ENCODE results near the gene CLK4.

CLK4 gene

DNA sequence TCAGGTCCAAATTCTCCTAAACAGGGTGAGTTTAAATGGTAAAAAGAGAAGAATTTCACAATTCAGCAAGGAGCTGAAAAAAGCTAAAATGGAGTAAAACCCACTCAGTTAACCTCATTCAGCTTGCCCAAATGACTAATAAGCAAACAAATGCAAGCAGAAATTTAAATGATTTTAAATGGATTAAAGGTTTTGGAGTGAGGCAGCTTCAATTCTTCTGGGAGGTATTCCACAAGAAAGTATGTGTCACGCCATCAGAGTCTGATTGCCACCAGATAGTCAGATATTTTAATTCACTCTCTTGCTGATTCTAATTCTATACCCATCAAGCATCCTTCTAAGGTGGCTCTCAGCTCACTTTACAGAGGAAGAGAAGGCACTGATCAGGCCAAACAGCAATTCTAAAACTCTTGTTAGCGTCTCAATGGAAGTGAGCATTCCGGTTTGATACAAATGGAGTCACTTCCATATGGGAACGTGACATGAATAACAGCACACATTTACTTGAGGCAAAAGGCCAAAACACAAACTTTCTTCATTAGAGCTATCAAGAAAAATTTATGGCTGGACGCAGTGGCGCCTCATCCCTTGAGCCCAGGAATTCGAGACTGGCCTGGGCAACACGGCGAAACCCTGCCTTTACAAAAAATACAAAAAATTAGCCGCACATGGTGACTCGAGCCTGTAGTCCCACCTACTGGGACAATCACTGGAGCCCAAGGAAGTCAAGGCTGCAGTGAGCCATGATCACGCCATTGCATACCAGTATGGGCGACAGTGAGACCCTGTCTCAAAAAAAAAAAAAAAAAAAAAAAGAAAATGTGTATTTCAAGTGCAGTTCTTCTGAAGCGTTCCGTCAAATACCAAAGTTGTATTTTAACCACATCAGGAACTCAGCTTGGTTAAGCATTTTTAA is 2.0 kb downstream of the CLK4 start:
- Mint-ChIP-seq H3K27ac (peak overlapping the region; percentile 100), H3K27me3 (ENCODE audit: low read depth) (peaks cover 7% of the 10 kb centered on the region), H3K36me3 (ENCODE audit: low read depth) (peaks cover 31% of the 10 kb centered on the region), H3K4me1 (ENCODE audit: low read depth) (peaks cover 19% of the 10 kb centered on the region), H3K9me3 (peaks cover 6% of the 10 kb centered on the region), H3K4me3 (peak overlapping the region; percentile 96)
- no peak for DNase-seq (ENCODE audit: low spot score)

DNA sequence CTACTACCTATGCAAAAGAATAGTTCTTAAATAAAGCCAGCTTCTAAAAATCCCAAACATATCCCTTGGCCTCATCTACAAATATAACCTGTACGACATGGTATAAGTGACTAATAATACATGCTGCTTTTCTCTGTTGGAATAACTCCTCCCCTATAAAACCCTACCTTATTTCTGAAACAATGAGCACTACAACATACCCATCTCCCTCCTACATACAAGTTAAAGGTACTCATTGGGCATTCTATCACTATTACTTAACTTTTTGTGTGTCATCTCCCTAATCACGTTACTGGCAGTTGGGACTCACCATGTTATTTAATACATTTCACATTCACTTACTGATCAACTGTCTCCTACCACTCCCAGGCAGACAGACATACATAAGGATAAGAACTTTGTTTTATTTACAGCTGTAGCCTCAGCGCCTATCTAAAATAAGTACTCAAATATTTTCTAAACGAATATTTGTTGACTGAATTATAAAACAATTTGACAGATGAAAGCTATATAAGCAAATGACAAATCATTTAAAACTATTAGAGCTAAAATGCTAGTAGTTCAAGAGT is 4.1 kb downstream of the CLK4 start:
- H3K4me3 Mint-ChIP-seq: no peak overlapping the region
- H3K9me3 Mint-ChIP-seq: peaks cover 3% of the 10 kb centered on the region
- H3K36me3 Mint-ChIP-seq (ENCODE audit: low read depth): peaks cover 44% of the 10 kb centered on the region
- peaks cover 24% of the 10 kb centered on the region for H3K4me1 Mint-ChIP-seq (ENCODE audit: low read depth)
- DNase-seq (ENCODE audit: low spot score): no peak
- H3K27me3 Mint-ChIP-seq (ENCODE audit: low read depth): peaks cover 2% of the 10 kb centered on the region
- no peak overlapping the region for H3K27ac Mint-ChIP-seq

DNA sequence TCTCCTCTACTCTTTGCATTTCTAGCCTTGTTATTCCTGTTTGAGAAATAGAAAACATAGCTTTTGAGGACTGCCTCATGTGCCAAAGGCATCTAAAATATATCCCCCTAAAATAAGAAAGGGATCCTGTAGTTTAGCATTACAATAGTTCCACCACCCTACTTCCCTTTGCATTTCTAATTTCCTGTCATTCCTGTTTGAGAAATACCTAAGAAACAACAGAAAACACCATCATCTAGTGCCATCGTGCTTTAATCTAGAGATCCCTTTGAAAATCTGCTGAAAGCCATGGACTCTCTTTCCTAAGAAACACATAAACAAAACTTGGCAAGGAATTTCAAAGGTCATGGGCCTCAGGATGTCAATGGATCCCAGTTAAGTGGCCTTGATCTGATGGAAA is 7.5 kb downstream of the CLK4 start:
- Mint-ChIP-seq H3K27ac (no peak overlapping the region), H3K36me3 (ENCODE audit: low read depth) (peaks cover 62% of the 10 kb centered on the region), H3K9me3 (no peaks in the 10 kb centered on the region), H3K4me1 (ENCODE audit: low read depth) (peaks cover 20% of the 10 kb centered on the region), H3K27me3 (ENCODE audit: low read depth) (no peaks in the 10 kb centered on the region), H3K4me3 (no peak overlapping the region)
- no peak for DNase-seq (ENCODE audit: low spot score)

DNA sequence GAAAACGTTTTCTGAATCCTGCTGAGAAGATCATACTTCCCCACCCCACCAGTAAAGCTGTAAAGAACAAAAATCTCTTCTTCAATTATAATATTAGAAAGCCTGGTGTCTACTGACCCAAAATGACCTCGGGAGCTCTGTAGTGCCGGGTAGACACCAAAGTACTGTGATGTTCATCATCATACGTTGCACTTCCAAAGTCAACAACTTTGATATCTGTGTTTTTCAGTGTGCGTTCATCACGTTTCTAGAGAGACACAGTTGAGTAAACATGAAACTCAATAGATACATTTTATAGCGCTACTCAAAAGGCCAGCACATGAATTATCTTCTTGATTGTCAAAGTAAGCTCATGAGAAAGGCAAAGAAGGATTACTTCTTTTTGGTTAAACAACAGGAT is 14.6 kb downstream of the CLK4 start:
- no peak for DNase-seq (ENCODE audit: low spot score)
- H3K27ac Mint-ChIP-seq: no peak overlapping the region
- no peak overlapping the region for H3K4me3 Mint-ChIP-seq
- H3K36me3 Mint-ChIP-seq (ENCODE audit: low read depth): peaks cover 65% of the 10 kb centered on the region
- peaks cover 4% of the 10 kb centered on the region for H3K4me1 Mint-ChIP-seq (ENCODE audit: low read depth)
- H3K27me3 Mint-ChIP-seq (ENCODE audit: low read depth): no peaks in the 10 kb centered on the region
- no peaks in the 10 kb centered on the region for H3K9me3 Mint-ChIP-seq

DNA sequence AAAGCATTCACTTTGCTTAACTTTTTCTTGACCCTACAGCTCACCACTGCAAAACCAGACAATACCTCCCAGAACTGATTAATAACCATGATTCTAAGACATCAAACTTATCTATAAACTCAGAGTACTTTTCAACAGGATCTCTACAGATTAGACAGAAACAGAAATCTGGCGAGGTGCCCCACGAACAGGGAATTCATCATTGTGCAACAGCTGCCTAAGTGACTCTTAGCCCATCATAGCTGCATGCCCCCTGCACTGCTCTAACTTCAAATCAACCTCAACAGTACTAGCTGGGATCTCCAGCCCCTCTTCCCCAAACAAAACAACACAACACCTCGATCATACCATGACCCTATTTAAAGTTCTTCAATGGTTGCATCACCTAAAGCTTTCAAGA is 20.6 kb downstream of the CLK4 start:
- no peaks in the 10 kb centered on the region for H3K4me1 Mint-ChIP-seq (ENCODE audit: low read depth)
- peaks cover 65% of the 10 kb centered on the region for H3K36me3 Mint-ChIP-seq (ENCODE audit: low read depth)
- no peak overlapping the region for H3K4me3 Mint-ChIP-seq
- no peak overlapping the region for H3K27ac Mint-ChIP-seq
- no peaks in the 10 kb centered on the region for H3K9me3 Mint-ChIP-seq
- no peaks in the 10 kb centered on the region for H3K27me3 Mint-ChIP-seq (ENCODE audit: low read depth)
- DNase-seq (ENCODE audit: low spot score): no peak

DNA sequence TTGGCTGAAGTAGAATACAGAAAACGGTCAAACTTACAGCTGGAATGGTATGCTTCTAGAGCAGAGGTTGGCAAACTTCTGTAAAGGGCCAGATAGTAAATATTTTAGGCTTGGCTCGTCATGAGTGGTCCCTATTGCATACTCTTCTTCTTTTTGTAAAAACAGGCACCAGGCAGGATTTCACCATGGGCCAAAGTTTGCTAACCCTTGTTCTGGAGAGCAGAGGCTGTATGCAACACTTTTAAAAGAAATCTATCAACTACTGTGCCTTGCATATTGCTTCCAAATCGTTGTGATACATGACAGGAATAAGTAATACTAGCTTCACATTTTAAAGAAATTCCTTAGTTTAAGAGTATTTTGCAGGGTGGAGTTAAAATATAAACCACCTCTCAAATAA is 21.1 kb downstream of the CLK4 start:
- no peaks in the 10 kb centered on the region for H3K4me1 Mint-ChIP-seq (ENCODE audit: low read depth)
- H3K36me3 Mint-ChIP-seq (ENCODE audit: low read depth): peaks cover 64% of the 10 kb centered on the region
- H3K9me3 Mint-ChIP-seq: no peaks in the 10 kb centered on the region
- no peak overlapping the region for H3K4me3 Mint-ChIP-seq
- H3K27me3 Mint-ChIP-seq (ENCODE audit: low read depth): no peaks in the 10 kb centered on the region
- no peak overlapping the region for H3K27ac Mint-ChIP-seq
- no peak for DNase-seq (ENCODE audit: low spot score)

GRCh38 chr5:178602752-178603151 is 24.1 kb downstream of the CLK4 start:
- Mint-ChIP-seq H3K9me3 (peaks cover 10% of the 10 kb centered on the region), H3K27me3 (ENCODE audit: low read depth) (no peaks in the 10 kb centered on the region), H3K4me3 (no peak overlapping the region), H3K27ac (no peak overlapping the region), H3K36me3 (ENCODE audit: low read depth) (peaks cover 64% of the 10 kb centered on the region), H3K4me1 (ENCODE audit: low read depth) (no peaks in the 10 kb centered on the region)
- DNase-seq (ENCODE audit: low spot score): no peak

DNA sequence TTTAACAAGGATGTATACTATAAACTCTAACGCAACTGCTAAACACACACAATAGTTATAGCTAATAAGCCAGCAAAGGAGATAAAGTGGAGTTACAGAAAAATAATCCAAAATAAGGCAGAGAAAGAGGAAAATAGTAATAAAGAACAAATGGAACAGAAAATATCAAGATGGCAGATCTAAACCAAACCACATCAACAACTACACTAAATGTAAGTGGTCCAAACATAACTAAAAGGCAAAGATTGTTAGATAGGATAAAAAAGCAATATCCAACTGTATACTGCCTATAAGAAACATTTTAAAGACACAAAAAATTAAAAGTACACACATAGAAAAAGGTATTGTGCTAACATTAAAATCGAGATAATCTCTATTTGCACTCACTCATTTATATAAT is 31.1 kb downstream of the CLK4 start:
- DNase-seq (ENCODE audit: low spot score): no peak
- Mint-ChIP-seq H3K36me3 (ENCODE audit: low read depth) (peaks cover 35% of the 10 kb centered on the region), H3K27me3 (ENCODE audit: low read depth) (peaks cover 13% of the 10 kb centered on the region), H3K9me3 (peaks cover 43% of the 10 kb centered on the region), H3K4me1 (ENCODE audit: low read depth) (peaks cover 2% of the 10 kb centered on the region), H3K27ac (no peak overlapping the region), H3K4me3 (no peak overlapping the region)

DNA sequence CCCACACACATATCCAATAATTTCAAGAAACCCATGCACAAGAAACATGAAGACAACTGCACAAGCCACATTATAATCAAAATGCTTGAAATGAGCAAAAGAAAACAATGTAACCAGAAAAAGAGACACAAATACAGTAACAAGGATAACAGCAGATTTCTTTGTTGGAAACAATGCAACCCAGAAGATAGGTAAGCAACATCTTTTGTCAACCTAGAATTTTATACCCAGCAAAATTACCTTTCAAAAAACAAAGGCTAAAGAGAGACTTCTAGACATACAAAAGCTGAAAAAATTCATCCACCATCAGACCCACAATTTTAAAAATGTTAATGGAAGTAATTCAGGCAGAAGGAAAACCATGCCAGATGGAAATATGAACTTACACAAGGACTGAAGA is 31.7 kb downstream of the CLK4 start:
- H3K36me3 Mint-ChIP-seq (ENCODE audit: low read depth): peaks cover 33% of the 10 kb centered on the region
- no peak for DNase-seq (ENCODE audit: low spot score)
- H3K4me3 Mint-ChIP-seq: no peak overlapping the region
- H3K27ac Mint-ChIP-seq: no peak overlapping the region
- H3K27me3 Mint-ChIP-seq (ENCODE audit: low read depth): peaks cover 15% of the 10 kb centered on the region
- peaks cover 4% of the 10 kb centered on the region for H3K4me1 Mint-ChIP-seq (ENCODE audit: low read depth)
- H3K9me3 Mint-ChIP-seq: peaks cover 43% of the 10 kb centered on the region

DNA sequence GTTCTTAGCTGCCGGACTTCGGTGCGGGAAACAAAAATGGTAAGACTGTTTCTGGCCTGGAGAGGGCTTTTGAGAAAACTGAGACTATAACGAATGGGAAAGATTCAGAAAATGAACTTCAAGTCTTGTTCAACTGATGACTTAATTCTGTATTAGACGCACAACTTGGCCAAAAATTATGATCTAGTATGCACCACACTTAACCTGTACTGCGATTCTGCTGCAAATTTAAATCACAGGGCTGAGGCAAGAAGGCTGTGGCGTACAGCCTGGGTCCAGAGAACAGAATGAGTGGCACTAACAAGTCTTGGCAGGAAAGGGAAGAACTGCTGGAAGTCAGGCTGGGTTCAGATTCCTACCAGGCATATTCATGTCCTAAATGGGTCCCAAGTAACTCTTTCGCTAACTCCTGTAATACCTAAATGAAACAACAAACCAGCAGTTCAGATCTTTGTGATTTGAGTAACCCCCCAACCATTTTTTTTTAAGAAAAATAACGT is 35.9 kb downstream of the CLK4 start:
- Mint-ChIP-seq H3K27me3 (ENCODE audit: low read depth) (peaks cover 49% of the 10 kb centered on the region), H3K27ac (no peak overlapping the region), H3K9me3 (peaks cover 22% of the 10 kb centered on the region), H3K36me3 (ENCODE audit: low read depth) (peaks cover 13% of the 10 kb centered on the region), H3K4me3 (peak overlapping the region; percentile 71), H3K4me1 (ENCODE audit: low read depth) (peaks cover 4% of the 10 kb centered on the region)
- no peak for DNase-seq (ENCODE audit: low spot score)

DNA sequence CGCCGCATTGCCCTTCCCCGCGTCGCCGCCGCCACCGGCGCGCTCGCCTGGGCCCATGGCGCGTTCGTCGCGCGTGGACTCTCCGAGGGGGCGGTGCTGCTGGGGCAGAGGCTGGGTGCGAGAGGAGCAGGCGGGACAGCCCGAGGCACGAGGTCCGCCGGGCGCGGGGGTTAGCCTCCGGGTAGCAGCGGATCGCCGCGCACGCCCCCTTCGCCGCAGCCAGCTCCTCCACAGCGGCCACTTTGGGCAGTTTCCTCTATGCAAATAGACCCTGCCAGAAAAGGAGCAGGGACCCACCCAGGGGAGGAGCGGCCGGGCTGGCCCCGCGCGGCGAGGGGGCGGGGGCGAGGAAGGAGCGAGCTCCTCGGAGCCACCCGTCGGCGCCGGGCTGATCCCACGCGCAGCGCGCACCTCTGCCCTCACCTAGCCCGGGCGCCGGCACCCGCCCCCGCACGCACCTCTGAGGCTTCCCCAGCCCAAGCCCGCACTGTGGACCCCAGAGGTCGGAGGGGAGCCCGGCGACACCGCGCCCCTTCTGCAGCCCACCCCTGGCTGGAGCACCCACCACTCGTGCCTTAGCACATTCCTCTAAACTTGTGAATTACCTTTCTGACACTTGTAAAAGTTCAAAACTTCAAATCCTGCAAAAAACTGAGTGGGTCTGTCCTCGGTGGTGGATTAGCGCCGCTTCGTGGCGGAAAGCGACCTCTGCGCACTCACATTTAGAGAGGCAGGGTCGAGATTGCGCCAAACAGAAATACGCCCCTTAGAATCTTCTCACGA is 36.5 kb downstream of the CLK4 start, which contains the start of gene COL23A1:
COL23A1 (minus strand) TSS at position 253 of the 783 bp plus-strand sequence.
- Mint-ChIP-seq H3K9me3 (peaks cover 16% of the 10 kb centered on the region), H3K27ac (no peak within 1 kb of the TSS), H3K36me3 (ENCODE audit: low read depth) (peaks cover 9% of the 10 kb centered on the region), H3K4me3 (peak within 1 kb of the TSS; percentile 71), H3K4me1 (ENCODE audit: low read depth) (peaks cover 4% of the 10 kb centered on the region), H3K27me3 (ENCODE audit: low read depth) (peaks cover 49% of the 10 kb centered on the region)
- DNase-seq (ENCODE audit: low spot score): peak; percentile 29

DNA sequence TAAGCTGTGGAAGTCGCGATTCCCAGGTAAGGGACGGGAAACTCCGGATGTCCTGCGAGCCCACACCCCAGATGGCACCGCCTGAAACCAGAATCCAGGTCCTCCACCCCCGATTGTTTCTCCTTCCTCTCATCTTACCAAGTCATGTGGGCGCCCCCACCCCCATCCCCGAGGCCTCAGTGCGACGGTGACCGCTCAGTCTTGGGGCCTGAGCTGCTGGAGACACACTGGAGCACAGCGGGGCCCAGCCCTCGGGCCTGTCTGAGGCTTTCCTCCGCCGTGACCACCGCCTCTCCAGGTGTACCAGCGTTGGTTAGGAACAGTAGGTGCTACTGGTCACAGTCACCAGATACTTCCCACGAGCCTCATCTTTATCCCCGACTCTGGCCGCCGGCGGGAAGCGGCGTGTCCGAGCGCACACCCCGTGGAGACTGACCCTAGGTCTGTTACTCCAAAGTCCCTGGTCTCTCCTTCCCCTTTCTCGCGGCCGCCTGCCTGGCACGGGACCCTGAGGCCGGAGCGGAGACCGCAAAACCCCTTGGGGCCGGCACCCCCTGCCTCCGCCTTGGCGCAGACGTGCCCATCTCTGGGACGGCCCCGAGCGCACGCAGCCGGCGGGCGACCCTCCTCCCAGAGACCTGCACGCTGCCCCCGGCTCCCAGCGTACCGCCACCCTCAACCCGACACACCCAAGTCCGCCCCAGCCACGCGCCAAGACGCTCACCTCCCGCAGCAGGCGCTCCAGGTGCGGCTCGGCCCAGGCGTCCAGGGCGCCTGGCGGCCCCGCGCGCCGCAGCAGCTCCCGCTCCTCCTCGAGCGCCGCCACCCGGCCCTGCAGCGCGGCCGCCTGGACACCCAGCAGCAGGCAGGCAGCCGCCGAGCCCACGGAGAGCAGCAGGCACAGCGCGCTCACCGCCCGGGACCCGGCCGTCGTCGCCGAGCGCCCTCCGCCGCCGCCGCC is 37.4 kb downstream of the CLK4 start:
- H3K4me1 Mint-ChIP-seq (ENCODE audit: low read depth): peaks cover 4% of the 10 kb centered on the region
- DNase-seq (ENCODE audit: low spot score): no peak
- no peak overlapping the region for H3K27ac Mint-ChIP-seq
- peak overlapping the region; percentile 29 for H3K4me3 Mint-ChIP-seq
- peaks cover 2% of the 10 kb centered on the region for H3K36me3 Mint-ChIP-seq (ENCODE audit: low read depth)
- H3K9me3 Mint-ChIP-seq: peaks cover 7% of the 10 kb centered on the region
- peaks cover 49% of the 10 kb centered on the region for H3K27me3 Mint-ChIP-seq (ENCODE audit: low read depth)

- H3K9me3 Mint-ChIP-seq: peaks cover under 1% of the 10 kb centered on the region
- DNase-seq (ENCODE audit: low spot score): no peak
- H3K4me1 Mint-ChIP-seq (ENCODE audit: low read depth): peaks cover 4% of the 10 kb centered on the region
- H3K27ac Mint-ChIP-seq: no peak overlapping the region
- peaks cover 49% of the 10 kb centered on the region for H3K27me3 Mint-ChIP-seq (ENCODE audit: low read depth)
- H3K36me3 Mint-ChIP-seq (ENCODE audit: low read depth): no peaks in the 10 kb centered on the region
- peak overlapping the region; percentile 29 for H3K4me3 Mint-ChIP-seq
These were observed 38.1 kb downstream of the CLK4 start for GRCh38 chr5:178588769-178589168.
